Activated CD8-positive, alpha-beta memory T cell treated with anti-CD3 and anti-CD28 coated beads for 4 hours (primary cell): ENCODE measurements around the gene ZGLP1.
"Not testable (repeated sequence)": the region's sequence is repeated elsewhere in the genome, so short reads cannot be mapped to it uniquely, and the experiment has no call there.

ENCODE experiments used
- DNase-seq, 2 donors: peaks; one replicate each; pipeline ENCODE4 v3.0.0-alpha.2; 2020; ENCODE audit warnings: low read depth in 2 of 2

The ZGLP1 gene

DNA sequence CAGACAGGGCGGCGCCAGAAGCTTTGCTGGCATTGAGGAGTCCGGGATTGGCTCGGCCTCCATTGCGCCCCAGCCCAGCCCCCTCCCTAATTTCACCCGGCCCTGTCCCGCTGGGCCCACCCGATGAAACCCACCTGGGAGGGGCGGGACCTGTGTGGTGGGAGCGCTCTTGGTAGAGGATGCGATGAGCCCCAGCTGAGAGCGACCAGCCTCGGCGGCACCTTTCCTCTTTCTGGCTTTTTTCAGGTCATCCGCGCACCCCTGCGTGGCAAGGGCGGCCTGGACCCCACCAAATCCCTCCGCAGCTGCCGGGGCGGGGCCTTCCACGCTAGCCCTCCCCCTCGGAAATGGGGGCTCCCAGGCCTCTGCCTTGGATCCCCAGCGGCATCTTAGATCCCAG lies at the start of gene ZGLP1:
ZGLP1 (minus strand) TSS at position 393 of the 400 bp plus-strand sequence.
- no peak for DNase-seq

DNA sequence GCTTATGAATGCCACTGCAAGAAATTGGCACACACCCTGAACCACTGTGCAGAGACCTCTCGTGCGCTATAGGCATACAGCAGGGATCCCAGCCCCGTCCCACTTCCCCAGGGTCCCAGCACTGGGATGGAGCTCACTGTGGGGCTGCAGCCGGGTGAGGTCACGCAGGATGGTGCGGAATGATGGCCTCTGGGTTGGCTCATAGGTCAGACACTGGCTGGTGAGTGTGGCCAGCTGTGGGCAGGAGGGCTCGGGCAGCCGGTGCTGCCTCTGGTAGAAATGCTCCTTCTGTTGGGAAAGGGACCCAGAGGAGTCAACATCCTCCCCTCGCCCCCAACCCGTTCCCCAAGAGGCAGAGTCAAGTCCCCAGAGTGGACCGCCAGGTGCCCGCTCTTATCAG lies 46.8 kb upstream of the ZGLP1 start:
- DNase-seq: no peak

DNA sequence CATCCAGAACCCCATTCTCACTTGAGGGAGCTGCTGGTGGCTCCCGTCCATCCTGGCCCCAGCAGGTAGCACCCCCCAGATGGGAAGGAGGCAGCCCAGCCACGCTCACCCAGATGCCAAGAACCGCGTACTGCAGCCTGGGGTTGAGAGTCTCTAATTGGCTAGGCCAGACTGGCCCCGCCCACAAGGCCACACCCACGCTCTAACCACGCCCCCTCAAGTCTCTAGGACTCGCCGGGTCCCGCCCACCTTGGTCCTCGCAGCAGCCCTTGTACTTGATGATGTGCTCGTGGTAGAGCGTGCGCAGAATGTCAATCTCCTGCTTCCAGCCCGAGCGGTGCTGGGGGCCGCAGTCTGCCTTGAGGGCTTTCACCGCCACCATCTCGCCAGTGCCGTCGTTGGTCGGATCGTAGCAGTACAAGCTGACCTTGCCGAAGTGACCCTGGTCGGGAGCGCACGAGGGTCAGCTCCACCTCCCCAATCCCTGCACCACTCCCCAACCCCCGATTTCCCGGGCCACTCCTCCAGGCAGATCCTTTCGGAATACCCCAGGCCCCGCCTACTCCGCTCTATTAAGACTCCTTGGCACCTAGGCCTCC lies 44.3 kb upstream of the ZGLP1 start:
- no peak for DNase-seq

DNA sequence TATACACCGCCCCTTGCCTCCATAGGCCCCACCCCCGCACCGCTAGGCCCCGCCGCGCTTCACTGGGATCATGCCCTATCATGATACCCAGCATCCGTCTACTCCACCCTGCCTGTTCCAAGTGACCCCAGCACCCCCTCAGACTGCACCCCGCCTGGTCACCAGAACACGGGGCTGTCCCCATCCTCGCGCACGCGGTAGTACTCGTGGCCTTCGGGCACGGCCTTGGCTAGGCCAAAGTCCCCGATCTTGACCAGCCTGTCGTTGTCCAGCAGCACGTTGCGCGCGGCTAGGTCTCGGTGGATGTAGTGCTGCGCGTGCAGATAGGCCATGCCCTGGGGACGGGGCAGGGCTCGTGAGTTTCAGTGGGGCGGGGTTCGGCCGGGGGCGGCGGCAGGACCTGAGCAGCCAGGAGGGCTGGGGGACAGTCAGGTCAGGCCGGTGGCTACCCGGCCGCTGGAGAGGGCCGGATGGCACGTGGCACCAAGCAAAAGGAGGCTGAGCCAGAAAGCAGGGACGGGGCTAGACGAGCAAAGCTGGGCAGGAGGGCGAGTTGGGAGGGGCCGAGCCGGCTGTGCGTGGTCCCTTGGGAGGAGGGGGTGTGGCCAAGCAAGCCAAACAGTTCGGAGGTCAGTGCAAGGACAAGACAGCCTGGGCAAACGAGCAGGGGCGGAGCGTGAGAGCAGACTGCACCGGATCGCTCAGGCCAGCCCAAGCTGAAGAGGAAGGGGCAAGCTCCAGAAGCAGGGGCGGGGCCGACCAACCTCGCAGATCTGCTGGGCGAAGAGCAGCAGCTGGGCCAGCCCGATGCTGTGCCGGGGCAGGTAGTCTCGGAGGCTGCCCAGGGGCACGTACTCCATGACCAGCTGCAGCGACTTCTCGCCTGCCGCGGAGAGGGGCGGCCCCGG lies 43.4 kb upstream of the ZGLP1 start:
- no peak for DNase-seq

DNA sequence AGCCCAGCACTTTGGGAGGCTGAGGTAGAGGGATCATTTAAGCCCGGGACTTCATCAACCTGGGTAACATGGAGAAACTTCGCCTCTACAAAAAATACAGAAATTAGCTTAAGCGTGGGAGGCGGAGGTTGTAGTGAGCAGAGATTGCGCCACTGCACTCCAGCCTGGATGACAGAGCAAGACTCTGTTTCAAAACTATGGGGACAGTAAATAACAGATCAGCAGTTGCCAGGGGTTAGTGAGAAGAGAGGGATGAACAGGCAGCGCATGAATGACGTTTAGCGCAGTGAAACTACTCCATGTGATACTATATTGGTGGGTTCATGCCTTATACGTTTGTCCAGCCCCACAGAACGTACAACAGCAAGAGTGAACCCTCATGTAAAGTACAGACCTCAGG lies 36.9 kb upstream of the ZGLP1 start:
- DNase-seq: no peak

DNA sequence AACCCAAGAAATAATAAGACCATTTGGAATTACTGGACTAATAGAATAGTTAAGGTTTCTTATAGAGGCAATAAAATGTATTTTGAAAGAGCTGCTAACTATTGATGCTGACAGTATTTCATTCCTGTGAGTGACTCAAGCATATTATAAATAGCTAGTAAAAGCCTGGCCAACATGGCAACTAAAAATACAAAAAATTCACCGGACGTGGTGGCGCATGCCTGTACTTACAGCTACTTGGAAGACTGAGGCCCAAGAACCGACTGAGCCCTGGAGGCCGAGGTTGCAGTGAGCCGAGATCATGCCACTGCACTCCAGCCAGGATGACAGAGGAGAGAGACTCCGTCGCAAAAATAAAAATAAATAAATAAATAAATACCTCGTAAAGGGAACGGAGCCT lies 35.2 kb upstream of the ZGLP1 start:
- no peak for DNase-seq

DNA sequence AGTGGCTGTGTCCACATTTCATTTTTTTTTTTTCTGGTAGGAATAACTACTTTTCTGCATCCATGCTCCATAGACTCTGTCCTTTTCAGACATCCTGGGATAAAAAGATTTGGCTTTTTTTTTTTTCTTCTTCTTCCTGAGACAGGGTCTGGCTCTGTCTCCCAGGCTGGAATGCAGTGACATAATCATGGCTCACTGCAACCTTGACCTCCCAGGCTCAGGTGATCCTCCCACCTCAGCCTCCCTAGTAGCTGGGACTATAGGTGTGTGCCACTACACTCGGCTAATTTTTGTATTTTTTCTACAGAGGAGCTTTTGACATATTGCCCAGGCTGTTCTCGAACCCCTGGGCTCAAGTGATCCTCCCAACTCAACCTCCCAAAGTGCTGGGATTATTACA lies 33.9 kb upstream of the ZGLP1 start:
- DNase-seq: no peak

DNA sequence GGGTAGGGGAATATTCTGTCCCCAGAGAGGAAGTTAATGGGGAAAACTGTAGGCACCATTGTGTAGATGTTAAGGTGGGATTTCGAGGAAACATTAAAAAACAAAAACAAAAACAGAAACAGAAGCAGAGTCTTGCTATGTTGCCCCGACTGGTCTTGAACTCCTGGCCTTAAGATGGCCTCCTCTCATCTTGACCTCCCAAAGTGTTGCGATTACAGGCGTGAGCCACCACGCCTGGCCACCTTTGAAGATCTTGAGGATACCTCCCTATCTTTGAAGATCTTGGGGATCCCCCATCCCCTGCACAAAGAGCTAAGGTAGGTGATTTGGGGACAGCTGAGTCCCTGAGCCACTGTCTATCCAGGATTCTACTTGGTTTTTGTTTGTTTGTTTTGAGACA lies 30.4 kb upstream of the ZGLP1 start:
- no peak for DNase-seq

DNA sequence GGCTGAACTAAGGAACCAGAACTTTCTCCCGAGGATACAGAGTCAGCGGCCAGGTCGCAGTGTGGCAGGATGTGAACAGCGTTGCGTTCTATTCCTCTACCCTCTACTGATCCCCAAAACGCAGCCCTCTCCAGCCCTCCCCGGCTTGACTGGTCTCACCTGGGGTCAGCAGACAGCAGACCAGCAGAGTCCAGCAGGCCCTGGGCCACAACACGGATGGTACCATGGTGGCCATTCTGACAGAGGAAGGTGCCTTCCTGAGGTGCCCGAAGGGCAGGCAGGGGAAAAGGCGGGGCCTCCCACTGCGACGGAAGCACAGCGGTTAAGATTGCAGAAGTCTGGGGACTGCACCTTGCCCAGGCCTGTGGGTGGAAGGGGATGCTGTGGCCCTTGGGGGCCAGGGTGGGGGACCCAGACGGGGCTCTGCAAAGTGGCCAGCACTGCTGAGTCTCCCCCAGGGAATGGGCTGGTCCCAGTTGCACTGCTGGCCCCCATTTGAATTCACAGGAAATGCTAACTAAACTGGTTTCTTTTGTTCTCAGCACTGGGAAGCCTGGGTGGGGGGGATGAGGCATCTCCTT lies 29.9 kb upstream of the ZGLP1 start, which contains the start of gene ICAM3:
ICAM3 (minus strand) TSS at position 245 of the 581 bp plus-strand sequence; CDS start at position 235, 10 bp downstream.
- peak; percentile 16 to 27 for DNase-seq

DNA sequence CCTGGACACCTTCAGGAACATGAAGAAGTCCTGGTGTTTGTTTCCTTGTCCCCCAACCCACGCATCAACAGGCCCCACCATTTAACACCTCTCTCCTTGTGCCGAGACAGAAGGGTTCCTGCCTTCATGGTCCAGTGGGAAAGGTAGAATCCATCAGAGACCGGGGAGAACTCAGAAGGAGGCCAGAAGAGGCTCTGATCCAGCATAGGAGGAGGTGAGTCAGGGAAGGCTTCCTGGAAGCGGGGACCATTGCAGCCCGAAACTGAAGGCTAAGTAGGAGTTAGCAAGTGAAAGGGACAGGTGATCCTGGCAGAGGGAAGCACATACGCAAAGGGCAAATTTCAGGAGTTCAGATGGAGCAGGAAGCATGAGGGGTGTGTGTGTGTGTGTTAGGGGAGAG lies 29.3 kb upstream of the ZGLP1 start:
- DNase-seq: no peak

DNA sequence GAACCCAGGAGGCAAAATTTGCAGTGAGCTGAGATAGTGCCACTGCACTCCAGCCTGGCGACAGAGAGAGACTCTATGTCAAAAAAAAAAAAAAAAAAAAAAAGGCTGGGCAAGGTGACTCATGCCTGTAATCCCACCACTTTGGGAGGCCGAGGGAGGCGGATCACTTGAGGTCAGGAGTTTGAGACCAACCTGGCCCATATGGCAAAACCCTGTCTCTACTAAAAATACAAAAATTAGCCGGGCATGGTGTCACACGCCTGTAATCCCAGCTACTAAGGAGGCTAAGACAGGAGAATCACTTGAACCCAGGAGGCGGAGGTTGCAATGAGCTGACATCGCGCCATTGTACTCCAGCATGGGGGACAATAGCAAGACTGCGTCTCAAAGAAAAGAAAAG lies 27.1 kb upstream of the ZGLP1 start:
- not testable (repeated sequence) for DNase-seq

DNA sequence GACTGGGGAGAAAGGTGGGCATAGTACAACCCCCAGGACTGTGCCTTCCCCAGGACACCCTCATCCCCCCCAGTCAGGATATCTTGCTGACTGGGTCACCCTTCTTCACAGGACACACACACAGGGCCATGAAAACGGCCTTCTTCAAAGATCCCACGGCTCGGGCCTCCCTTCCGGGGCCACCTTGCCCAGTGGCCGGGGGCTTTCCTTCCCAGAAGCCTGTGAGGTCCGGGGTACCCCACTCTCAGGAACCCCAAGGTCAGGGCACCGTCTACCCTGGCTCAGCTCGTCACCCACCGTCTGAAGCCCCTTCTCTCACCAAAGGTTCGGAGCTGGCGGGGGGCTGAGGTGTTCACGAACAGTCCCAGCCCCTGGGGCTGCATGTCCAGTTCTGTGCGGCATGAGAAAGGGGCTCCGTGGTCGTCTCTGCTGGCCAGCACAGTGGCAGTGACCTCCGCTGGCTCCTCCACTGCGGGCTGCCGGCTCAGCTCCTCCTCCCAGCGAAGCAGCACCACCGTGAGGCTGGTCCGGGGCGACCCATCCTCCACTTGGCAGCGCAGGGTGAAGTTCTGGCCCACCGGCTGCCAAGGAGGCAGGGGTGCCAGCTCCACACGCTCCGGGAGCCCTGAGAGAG lies 25.9 kb upstream of the ZGLP1 start:
- no peak for DNase-seq

DNA sequence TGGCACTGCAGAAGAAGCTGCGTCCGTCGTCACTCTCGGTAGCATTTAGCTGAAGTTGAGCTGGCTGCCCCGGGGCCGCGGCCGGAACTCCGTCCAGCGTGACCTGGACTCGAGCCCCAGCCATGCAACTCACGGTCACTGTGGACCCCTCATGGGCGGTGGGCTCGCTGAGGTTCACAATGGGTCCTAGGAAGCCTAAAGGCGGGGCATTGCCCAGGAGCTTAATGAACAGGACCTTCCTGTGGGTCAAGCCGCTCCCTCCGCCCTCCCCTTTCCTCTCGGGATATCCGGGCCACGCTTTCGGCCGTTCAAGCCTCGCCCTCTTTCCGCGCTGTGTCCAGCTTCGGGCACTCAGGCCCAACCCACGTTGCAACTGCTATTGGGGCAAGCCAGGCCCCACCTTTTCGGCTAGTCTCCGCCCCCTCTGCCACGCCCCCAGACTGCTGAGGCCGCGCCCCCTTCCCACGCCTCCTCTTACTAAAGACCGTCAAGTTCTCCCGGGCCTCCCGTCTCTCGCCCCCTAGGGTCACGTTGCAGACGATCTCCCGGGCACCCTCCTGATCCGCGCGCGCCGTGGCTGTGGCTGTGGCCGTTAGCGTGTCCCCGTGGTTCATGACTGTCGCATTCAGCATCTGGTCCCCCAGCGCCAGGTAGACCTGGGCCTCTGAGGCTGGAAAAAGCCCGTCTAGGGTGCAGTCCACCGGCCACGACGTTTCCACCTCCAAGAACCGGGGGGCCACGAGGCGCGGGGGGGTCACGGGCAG lies 25.2 kb upstream of the ZGLP1 start:
- no peak for DNase-seq

DNA sequence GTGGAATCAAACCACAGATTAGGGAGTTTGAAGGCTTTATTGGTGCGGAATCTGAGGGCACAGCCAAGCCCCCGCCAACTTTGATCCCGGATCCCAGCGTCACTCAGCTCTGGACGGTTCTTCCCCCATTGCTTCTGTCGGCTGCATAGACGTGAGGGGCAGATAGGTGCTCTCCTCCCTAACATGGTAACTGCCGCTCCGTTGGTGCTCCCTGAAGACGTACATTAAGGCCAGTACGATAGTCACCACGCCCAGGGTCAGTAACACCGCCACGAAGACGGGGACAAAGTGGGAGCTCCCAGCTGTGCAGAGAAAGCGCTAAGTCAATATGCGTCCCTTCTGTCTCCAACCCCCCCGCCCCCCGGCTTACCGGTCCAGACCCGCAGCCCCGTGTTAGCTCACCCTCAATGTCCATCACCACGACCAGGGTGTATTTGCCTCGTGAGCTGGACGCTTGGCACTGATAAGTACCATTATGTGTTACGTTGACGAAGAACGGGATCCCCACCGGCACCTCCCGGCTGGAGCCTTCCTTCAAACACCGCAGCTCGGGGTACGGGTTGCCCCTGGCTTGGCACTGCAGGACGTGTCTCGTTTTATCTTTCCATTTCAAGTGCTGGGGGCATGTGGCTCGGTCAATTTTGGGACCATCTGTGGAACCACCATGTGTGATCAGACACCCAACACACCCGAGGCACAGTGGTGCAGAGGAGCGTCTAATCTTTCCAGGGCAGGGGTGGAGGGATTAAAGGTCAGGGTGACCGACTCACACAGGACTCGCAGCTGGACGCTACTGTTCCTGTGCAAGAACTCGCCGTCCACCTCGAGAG lies 24.4 kb upstream of the ZGLP1 start:
- no peak for DNase-seq

DNA sequence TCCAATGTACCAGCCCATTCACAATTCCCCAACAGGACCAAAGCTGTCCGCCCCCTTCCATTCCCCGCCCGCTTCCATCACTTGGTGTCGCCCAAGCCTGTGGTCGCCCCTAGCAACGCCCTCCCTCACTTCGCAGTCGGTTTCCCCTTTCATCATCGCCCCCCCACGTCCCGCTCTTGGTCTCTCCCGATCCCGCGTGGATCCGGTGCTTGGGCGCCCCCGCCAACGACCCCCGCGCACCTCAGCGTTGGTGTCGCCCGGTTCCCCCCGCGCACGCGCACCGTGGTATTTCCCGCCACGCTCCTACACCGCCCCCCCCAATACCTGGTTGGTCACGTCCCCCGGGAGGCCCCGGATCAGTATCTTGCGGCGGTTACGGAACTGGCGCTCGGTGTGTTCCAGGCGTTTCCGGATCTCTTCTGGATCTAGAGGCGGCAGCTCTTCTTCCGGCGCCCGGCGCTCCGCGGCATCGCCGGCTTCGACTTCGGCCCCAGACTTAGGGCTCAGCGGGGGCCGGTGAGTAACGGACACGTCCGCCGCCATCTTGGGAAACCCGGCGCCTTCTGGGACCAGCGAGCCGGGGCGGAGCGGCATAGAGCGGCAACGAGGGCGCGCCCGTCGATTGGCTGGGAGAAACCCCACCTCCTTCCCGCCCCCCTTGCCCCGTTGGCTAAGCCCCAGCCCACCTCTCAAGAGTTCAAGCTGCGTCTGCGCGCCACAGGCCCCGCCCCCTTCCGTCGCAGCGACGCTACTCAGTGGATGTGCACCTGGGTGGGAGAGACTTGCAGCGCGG lies 23.5 kb upstream of the ZGLP1 start, which contains the start of gene RAVER1:
RAVER1 (minus strand) TSS at position 565 of the 793 bp plus-strand sequence; CDS start at position 543, 22 bp downstream.
- peak; percentile 96 for DNase-seq

DNA sequence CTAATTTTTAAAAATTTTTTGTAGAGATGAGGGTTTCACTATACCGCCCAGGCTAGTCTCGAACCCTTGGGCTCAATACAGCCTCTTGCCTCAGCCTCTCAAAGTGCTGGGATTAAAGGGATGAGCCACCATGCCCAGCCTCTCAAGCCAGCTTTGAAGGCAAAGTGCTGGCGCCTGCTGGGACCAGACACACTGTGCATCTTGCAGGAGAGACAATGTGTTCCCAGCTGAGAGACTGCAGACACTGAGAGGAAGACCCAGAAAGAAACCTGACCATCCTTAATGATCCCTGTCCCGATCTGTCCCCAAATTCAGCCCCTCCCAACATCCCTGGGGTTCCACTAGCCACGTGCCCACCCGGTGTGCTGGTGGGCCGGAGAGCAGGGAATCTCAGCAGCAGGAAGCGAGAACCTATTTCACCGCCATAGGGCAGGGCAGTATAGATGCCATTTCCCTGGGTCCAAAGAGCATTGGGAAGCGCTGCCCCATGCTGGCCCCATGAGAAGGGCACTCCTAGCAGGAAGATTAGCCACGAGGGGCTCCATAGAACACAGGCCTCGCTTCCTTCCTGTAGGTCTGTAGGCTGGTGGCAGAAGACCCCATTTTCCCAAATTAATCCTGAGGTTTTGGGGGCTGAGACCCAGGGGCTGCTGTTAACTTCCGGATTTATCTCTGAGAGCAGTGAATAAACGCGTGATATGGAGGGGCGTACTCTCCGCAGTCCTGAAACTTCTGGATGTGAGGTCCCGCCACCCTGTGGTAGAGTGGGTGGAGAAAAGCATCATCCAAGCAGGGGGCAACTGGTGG lies 22.7 kb upstream of the ZGLP1 start:
- no peak for DNase-seq

DNA sequence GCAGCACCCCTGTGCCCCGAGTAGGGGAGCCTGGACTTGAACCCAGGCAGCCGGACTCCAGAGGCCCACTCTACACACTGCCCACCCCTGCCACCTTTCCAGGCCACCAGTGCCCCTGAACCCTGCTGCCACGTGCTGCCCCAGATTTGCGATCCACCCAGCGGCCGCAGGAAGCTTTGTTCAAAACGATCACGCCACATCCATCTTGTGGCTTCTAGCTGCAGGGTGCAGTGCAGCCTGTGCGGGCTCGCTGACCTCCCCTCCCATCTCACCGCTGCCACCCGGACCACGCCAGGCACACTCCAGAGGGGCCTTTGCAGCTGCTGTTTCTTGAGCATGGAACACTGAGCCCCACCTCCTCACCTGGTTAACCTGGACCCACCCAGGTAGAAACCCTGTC lies 19.9 kb upstream of the ZGLP1 start:
- no peak for DNase-seq

DNA sequence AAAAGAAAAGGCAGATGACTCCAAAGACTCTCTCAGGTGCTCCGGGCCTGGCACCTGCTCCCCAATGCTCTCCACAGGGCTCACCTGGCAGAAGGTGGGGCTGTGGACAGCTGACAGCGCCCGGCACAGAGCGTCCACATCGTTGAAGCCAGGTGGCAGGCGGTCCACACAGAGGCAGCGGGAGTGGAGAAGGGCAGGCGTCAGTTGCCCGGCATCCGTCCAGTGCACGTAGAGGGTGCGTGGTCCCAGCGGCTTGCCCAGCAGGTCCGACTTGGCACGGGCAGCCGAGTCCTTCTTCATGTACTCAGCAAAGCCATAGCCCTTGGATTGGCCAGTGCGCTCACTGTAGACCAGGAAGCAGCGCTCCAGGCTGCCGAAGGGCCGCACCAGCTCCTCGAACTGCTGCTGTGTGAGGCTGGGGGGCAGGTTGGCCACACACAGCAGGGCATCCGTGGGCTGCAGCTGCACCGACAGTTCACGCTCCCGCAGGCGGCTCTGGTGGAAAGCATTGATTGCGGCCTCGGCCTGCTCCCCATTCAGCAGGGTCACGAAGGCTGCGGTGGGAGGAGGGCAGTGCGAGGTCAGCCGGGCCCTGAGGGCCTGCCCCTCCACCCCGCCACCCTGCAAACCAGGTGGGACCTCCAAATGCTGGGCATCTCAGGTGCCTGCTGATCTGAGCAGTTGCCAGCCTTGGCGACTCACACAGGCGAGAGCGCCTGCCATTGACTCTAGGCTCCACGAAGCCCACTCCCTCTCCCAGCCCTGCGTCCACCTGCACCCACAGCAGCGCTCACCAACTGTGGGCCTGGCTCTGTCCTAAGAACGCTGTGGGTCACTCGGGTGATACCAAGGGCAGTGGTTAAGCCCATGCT lies 19.2 kb upstream of the ZGLP1 start:
- no peak for DNase-seq
